GM12878 (cell line): ENCODE results near the gene TXNDC15. TPM values are rescaled to one million over a fixed set of nuclear protein-coding genes. Genes with fewer than 3 reads are reported as not detected.
A peak's percentile ranks its signal among the peaks of the same experiment; 100 is the strongest.

Experiments used
- ATAC-seq: fragments of 200-7000 bp; cut with Tn5 transposase; 3 replicates; pipeline ENCODE4 v1.9.1; 2020; ENCODE audit warnings: mild to moderate bottlenecking, moderate library complexity
- Bru-seq: library from RNA; stranded (reverse); fragments of 400-500 nt; gene quantifications from one replicate; lab custom pipeline; 2021; lab: Mats Ljungman, UMichigan
- BruChase-seq, 2 experiments: library from RNA; stranded (reverse); fragments of 400-500 nt; gene quantifications; one replicate each; lab custom pipeline; 2021; lab: Mats Ljungman, UMichigan
- BruUV-seq: library from RNA; stranded (reverse); fragments of 400-500 nt; replicated peaks from 2 replicates; lab custom pipeline; 2021; lab: Mats Ljungman, UMichigan
- CTCF ChIA-PET: fragments of 300-600 bp; sonication (Branson Sonifier 250); formaldehyde crosslinking; extraction: SDS; loops from one replicate; lab custom pipeline; 2021; ENCODE audit warnings: inconsistent platforms; lab: Yijun Ruan, JAX
- POLR2A ChIA-PET: fragments of 350-600 bp; formaldehyde crosslinking; extraction: SDS; loops from one replicate; lab custom pipeline; 2021; ENCODE audit warnings: inconsistent platforms; lab: Charles Lee
- RAD21 ChIA-PET: fragments of 300-600 bp; sonication (Branson Sonifier 250); formaldehyde crosslinking; loops from one replicate; lab custom pipeline; 2023; ENCODE audit warnings: antibody characterized with exemption; ENCODE audit not compliant: unreplicated experiment; lab: Charles Lee
- SMC1A ChIA-PET: fragments of 300-600 bp; sonication (Branson Sonifier 250); formaldehyde crosslinking; loops from one replicate; lab custom pipeline; 2023; ENCODE audit not compliant: unreplicated experiment, uncharacterized antibody; lab: Charles Lee
- DNase-seq: peaks from one replicate; pipeline ENCODE4 v3.0.0-alpha.2; 2011; ENCODE audit warnings: low read depth, low spot score
- FAIRE-seq: peaks from 3 replicates; lab custom pipeline; 2011; peaks lifted over from hg19 to GRCh38; lab: Jason Lieb, UNC
- H2AFZ ChIP-seq: 2 replicates; pipeline ENCODE4 v1.6.0; 2011; ENCODE audit warnings: low read depth, low read length, control low read depth; ENCODE audit not compliant: control insufficient read depth
- H3K27ac ChIP-seq: 2 replicates; pipeline ENCODE4 v1.5.1; 2011; ENCODE audit warnings: control low read depth; ENCODE audit not compliant: control insufficient read depth, insufficient read depth
- H3K27me3 ChIP-seq, 2 experiments: replicated peaks in 1 of 2; 2 replicates each; pipeline versions ENCODE4 v1.6.0 to v1.6.1; 2011; ENCODE audit warnings: low read length in 1 of 2; ENCODE audit not compliant: control insufficient read depth in 2 of 2, insufficient read depth in 2 of 2
- H3K36me3 ChIP-seq, 2 experiments: 2 replicates each; pipeline ENCODE4 v1.5.1; 2011; ENCODE audit warnings: low read length in 1 of 2; ENCODE audit not compliant: control insufficient read depth in 2 of 2, insufficient read depth in 2 of 2
- H3K4me1 ChIP-seq: 2 replicates; pipeline ENCODE4 v1.6.1; 2011; ENCODE audit warnings: mild to moderate bottlenecking, low read length, moderate library complexity, mixed read lengths; ENCODE audit not compliant: control insufficient read depth, insufficient read depth
- H3K4me2 ChIP-seq: 2 replicates; pipeline ENCODE4 v1.6.0; 2011; ENCODE audit warnings: control low read depth; ENCODE audit not compliant: control insufficient read depth, insufficient read depth
- H3K4me3 ChIP-seq: fragments of 200-600 bp; sonication (generic); 2 replicates; pipeline ENCODE4 v1.5.1; 2016
- H3K79me2 ChIP-seq: 2 replicates; pipeline ENCODE4 v1.6.0; 2011; ENCODE audit warnings: low read length; ENCODE audit not compliant: control insufficient read depth, insufficient read depth
- H3K9ac ChIP-seq: 2 replicates; pipeline ENCODE4 v1.8.0; 2011; ENCODE audit warnings: low read length, control low read depth, mixed read lengths; ENCODE audit not compliant: control insufficient read depth, insufficient read depth
- H3K9me3 ChIP-seq: replicated peaks from 3 replicates; pipeline ENCODE4 v1.5.1; 2011; ENCODE audit warnings: mild to moderate bottlenecking, low read length; ENCODE audit not compliant: control insufficient read depth, insufficient read depth
- H4K20me1 ChIP-seq: 2 replicates; pipeline ENCODE4 v1.6.0; 2011; ENCODE audit not compliant: control insufficient read depth, insufficient read depth
- ATF7 ChIP-seq: fragments of 450-650 bp; IDR thresholded peaks from 2 replicates; pipeline ENCODE4 v1.6.1; 2016; ENCODE audit warnings: low read depth, mild to moderate bottlenecking
- BHLHE40 ChIP-seq, 2 experiments: fragments of 450-650 bp in 1 of 2; IDR thresholded peaks; 2 replicates each; pipeline ENCODE4 v1.6.1; 2011 to 2017; ENCODE audit warnings: low read depth in 2 of 2, borderline replicate concordance in 1 of 2, improper control_type of control experiment in 1 of 2, low read length in 1 of 2, mild to moderate bottlenecking in 1 of 2
- CEBPB ChIP-seq, 2 experiments: fragments of 150-350 bp in 1 of 2; IDR thresholded peaks; 2 replicates each; pipeline ENCODE4 v1.6.1; 2012 to 2014; ENCODE audit warnings: low read depth in 2 of 2, low read length in 2 of 2, borderline replicate concordance in 1 of 2, inconsistent platforms in 1 of 2
- HDAC2 ChIP-seq: fragments of 200-600 bp; sonication (generic); IDR thresholded peaks from 2 replicates; pipeline ENCODE4 v1.6.1; 2017
- KAT2A ChIP-seq: conservative IDR thresholded peaks from 2 replicates; pipeline ENCODE4 v1.6.1; 2011; ENCODE audit warnings: low read depth, low read length; ENCODE audit not compliant: control insufficient read depth
- NFIC ChIP-seq: IDR thresholded peaks from 2 replicates; pipeline ENCODE4 v1.6.1; 2012; ENCODE audit warnings: low read depth, mild to moderate bottlenecking, inconsistent platforms, low read length, moderate library complexity
- SMAD5 ChIP-seq: IDR thresholded peaks from 2 replicates; pipeline ENCODE4 v1.6.1; 2016; ENCODE audit warnings: antibody characterized with exemption, low read depth
- STAT1 ChIP-seq: fragments of 450-650 bp; conservative IDR thresholded peaks from 2 replicates; pipeline ENCODE4 v1.6.1; 2014; ENCODE audit warnings: antibody characterized with exemption, mild to moderate bottlenecking
- YY1 ChIP-seq: IDR thresholded peaks from 2 replicates; pipeline ENCODE4 v1.6.1; 2011; ENCODE audit warnings: low read depth, mild to moderate bottlenecking, low read length
- WGBS: methylation state at CpG from one replicate; pipeline ENCODE4 v1.1.6; 2016; ENCODE audit warnings: low lambda C conversion rate; ENCODE audit not compliant: insufficient replicate concordance, insufficient coverage; ENCODE audit errors: missing lambda C conversion rate; 5-methylcytosine and 5-hydroxymethylcytosine counted together
- in situ Hi-C: fragments of 300-500 bp; cut with MboI; formaldehyde crosslinking; loops from 9 replicates; pipeline ENCODE4 v1.14.3; 2018; ENCODE audit warnings: mixed read lengths
- intact Hi-C: fragments of 100-400 bp; cut with micrococcal nuclease; formaldehyde crosslinking; loops from one replicate; pipeline ENCODE4 v1.14.2; 2022; ENCODE audit not compliant: unreplicated experiment
- long read RNA-seq, 2 experiments: library from polyadenylated mRNA; unstranded; transcript quantifications; one replicate each; pipeline ENCODE4 v2.0.0, GENCODE V29; 2019 to 2020
- polyA minus RNA-seq, 3 experiments: library from RNA; depleted of rRNA, polyadenylated mRNA; stranded (reverse); fragments of >200 nt; gene quantifications; 2 replicates each; pipeline ENCODE4 v1.2.3, GENCODE V29; 2011
- polyA plus RNA-seq, 11 experiments: library from polyadenylated mRNA; depleted of rRNA in 4 of 11; unstranded in 6 of 11; stranded (reverse) in 5 of 11; fragments of >200 nt; fragmentation: Nextera tagmentation in 4 of 11; fragmentation: Illumina TruSeq in 1 of 11; extraction: Ambion mirVana in 4 of 11; extraction: Trizol in 1 of 11; gene quantifications; 1 replicate in 1 of 11; 2 replicates in 10 of 11; pipeline versions ENCODE4 v1.2.1 to v1.2.3, GENCODE V29; 2011 to 2016; ENCODE audit warnings: inconsistent platforms in 2 of 11, missing spikeins in 2 of 11, low read depth in 1 of 11
- total RNA-seq, 4 experiments: library from RNA; depleted of rRNA in 3 of 4; stranded (reverse); fragments of >200 nt in 3 of 4; fragmentation: Illumina TruSeq in 1 of 4; extraction: Trizol in 1 of 4; gene quantifications; 2 replicates each; pipeline versions ENCODE4 v1.2.1 to v1.2.3, GENCODE V29; 2013 to 2021
- TF ChIP-seq, protein P1 (sequence below): fragments of 450-650 bp; IDR thresholded peaks from 2 replicates; pipeline ENCODE4 v1.6.1; 2016; ENCODE audit warnings: mild to moderate bottlenecking
- TF ChIP-seq, protein P2 (sequence below): fragments of 450-650 bp; IDR thresholded peaks from 2 replicates; pipeline ENCODE4 v1.6.1; 2017; ENCODE audit warnings: mild to moderate bottlenecking, low read depth, inconsistent platforms; ENCODE audit not compliant: poor library complexity, severe bottlenecking

The TXNDC15 gene, protein sequence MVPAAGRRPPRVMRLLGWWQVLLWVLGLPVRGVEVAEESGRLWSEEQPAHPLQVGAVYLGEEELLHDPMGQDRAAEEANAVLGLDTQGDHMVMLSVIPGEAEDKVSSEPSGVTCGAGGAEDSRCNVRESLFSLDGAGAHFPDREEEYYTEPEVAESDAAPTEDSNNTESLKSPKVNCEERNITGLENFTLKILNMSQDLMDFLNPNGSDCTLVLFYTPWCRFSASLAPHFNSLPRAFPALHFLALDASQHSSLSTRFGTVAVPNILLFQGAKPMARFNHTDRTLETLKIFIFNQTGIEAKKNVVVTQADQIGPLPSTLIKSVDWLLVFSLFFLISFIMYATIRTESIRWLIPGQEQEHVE
- 51.0 and 53.7 TPM in 2 replicates for total RNA-seq (2013; cell fraction: nucleolus; rRNA removed)
- 27.4 and 31.3 TPM in 2 replicates for total RNA-seq (2014; rRNA removed)
- total RNA-seq (2014; rRNA removed; fragmentation: Illumina TruSeq; extraction: Trizol): 52.1 and 53.0 TPM in 2 replicates
- total RNA-seq (2021): 39.3 and 40.7 TPM in 2 replicates
- polyA plus RNA-seq (2011; ENCODE audit: low read depth): 22.9 TPM
- 35.5 and 49.9 TPM in 2 replicates for polyA plus RNA-seq (2011; rRNA removed)
- polyA plus RNA-seq (2011; cell fraction: cytosol; rRNA removed): 37.2 and 64.1 TPM in 2 replicates
- 20.7 and 27.2 TPM in 2 replicates for polyA plus RNA-seq (2011; cell fraction: nucleus; rRNA removed)
- polyA plus RNA-seq (2012): 28.2 and 36.9 TPM in 2 replicates
- polyA plus RNA-seq (2014; fragmentation: Illumina TruSeq; extraction: Trizol): 33.4 and 40.0 TPM in 2 replicates
- 10 to 100 TPM in 1 of 2 experiments, 1 to 10 TPM in 1; 8.1 to 17.9 TPM for polyA plus RNA-seq (2014; fragmentation: Nextera tagmentation; extraction: Ambion mirVana)
- polyA plus RNA-seq (2014; rRNA removed): 45.6 and 60.6 TPM in 2 replicates
- 10 to 100 TPM; 45.8 to 47.1 TPM for polyA plus RNA-seq (2016; fragmentation: Nextera tagmentation; extraction: Ambion mirVana)
- 39.1 and 48.5 TPM in 2 replicates for polyA minus RNA-seq (2011; rRNA and poly(A)+ RNA removed)
- polyA minus RNA-seq (2011; cell fraction: cytosol; rRNA and poly(A)+ RNA removed): 11.3 and 12.7 TPM in 2 replicates
- polyA minus RNA-seq (2011; cell fraction: nucleus; rRNA and poly(A)+ RNA removed): 4.5 and 9.9 TPM in 2 replicates
- Bru-seq, nascent RNA: percentile 81 among the genes with signal in this experiment
- percentile 83 among the genes with signal in this experiment for BruChase-seq, experiment 1, labeled RNA remaining after a 6-hour chase
- percentile 87 among the genes with signal in this experiment for BruChase-seq, experiment 2, labeled RNA remaining after a 2-hour chase
- long read RNA-seq, experiment 1, transcript TXNDC15-201 (5 exons, 3,548 nt): major isoform, 20 of 22 reads
- long read RNA-seq, experiment 1, partial matches to known transcripts: 0 of 22 reads
- long read RNA-seq, experiment 1, other reads (novel, unspliced or antisense): 2 of 22 reads
- long read RNA-seq, experiment 2, transcript TXNDC15-201 (5 exons, 3,548 nt): major isoform, 98 of 121 reads
- long read RNA-seq, experiment 2, partial matches to known transcripts: 1 of 121 reads
- long read RNA-seq, experiment 2, other reads (novel, unspliced or antisense): 19 of 121 reads

DNA sequence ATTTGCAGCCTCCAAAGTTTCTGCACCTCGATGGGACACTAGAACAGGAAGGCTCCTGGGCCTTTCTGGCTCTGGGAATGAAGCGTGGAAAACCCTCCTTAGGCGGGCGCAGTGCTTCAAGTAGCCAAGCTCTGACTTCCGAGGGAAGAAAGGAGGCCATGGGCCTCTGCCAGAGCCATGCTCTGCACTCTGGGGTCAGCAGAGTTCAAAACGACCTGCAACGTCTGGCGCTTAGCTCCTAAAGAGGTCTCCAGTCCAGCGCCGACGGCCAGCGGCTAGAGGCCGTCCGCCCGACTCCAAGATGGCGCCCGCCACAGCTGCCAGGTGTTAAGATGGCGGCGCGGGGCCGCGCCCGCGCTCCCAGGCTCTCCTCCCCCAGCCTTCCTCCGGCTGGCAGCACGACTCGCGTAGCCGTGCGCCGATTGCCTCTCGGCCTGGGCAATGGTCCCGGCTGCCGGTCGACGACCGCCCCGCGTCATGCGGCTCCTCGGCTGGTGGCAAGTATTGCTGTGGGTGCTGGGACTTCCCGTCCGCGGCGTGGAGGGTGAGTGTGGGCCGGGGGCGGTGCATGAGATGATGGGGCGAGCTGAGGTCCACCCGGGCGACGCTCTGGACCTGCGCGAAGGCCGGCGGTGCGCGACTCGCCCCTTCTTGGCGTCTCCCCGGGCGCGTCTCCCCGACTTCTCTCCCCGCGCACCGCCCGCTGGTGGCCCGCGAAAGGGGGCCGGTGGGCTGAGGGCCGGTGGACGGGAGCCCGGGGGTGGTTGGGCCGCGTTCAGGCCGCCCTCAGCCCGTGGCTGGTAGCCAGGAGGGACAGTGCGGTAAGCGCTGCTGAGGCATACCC is at the start of gene TXNDC15:
TXNDC15 (plus strand) TSS at position 385 of the 844 bp plus-strand sequence; CDS start at position 442, 57 bp downstream.
- ChIA-PET SMC1A (interaction anchor here (0.6 to 2.5 kb wide), 4 partner anchors 8 to 134 kb away, joined by 3 to 8 read pairs (median 3); partner anchors contain the start of gene PCBD2), POLR2A (interaction anchor here (0.5 to 2.5 kb wide), 9 partner anchors 12 to 136 kb away, joined by 3 to 9 read pairs (median 3); partner anchors contain the start of genes C5orf24, CAMLG and PCBD2), CTCF (interaction anchor here (0.9 to 1.9 kb wide), 6 partner anchors 17 to 134 kb away, joined by 3 to 9 read pairs (median 4); no protein-coding TSS in a partner anchor), RAD21 (interaction anchor here (0.9 to 1.6 kb wide), 5 partner anchors 27 to 138 kb away, joined by 3 to 10 read pairs (median 3); partner anchors contain the start of genes CAMLG and PCBD2)
- no peaks in the 10 kb centered on the region for H3K27me3 ChIP-seq
- H3K9me3 ChIP-seq: no peaks in the 10 kb centered on the region
- no peaks in the 10 kb centered on the region for H4K20me1 ChIP-seq
- peak within 1 kb of the TSS; percentile 66 for H2AFZ ChIP-seq
- H3K27ac ChIP-seq: peak within 1 kb of the TSS; percentile 88
- peak; percentile 45 for DNase-seq
- H3K9ac ChIP-seq: peak within 1 kb of the TSS; percentile 83
- H3K4me2 ChIP-seq: peak within 1 kb of the TSS; percentile 93
- 2% methylated on average over 61 of the region's 79 CpGs for WGBS
- intact Hi-C loops: loop anchor here (1.0 kb wide), 1 partner anchor 31 kb away; the partner anchor contains the start of gene PCBD2
- TSS peak; percentile 56 for BruUV-seq
- H3K79me2 ChIP-seq: peaks cover 36% of the 10 kb centered on the region
- no peak for FAIRE-seq
- ATAC-seq: peak; percentile 92
- no peaks in the 10 kb centered on the region for H3K36me3 ChIP-seq
- H3K4me3 ChIP-seq: peak within 1 kb of the TSS; percentile 83
- peaks cover 18% of the 10 kb centered on the region for H3K4me1 ChIP-seq
- in situ Hi-C loops: no loop called here
- no peak for TF ChIP-seq CEBPB (IDR thresholded peaks at IDR 0.05; ENCODE audit: borderline replicate concordance in 1 of 2, low read depth in 2 of 2, low read length in 2 of 2)
- peak in 1 of 2 experiments; percentile 68; a peak in 2 of 4 replicates for TF ChIP-seq BHLHE40 (IDR thresholded peaks at IDR 0.05; ENCODE audit: borderline replicate concordance in 1 of 2, low read depth in 2 of 2, low read length in 1 of 2)
- no peak for TF ChIP-seq ATF7
- TF ChIP-seq SMAD5: peak; percentile 56
- no peak for TF ChIP-seq NFIC
- no peak for TF ChIP-seq KAT2A
- TF ChIP-seq, protein P1, sequence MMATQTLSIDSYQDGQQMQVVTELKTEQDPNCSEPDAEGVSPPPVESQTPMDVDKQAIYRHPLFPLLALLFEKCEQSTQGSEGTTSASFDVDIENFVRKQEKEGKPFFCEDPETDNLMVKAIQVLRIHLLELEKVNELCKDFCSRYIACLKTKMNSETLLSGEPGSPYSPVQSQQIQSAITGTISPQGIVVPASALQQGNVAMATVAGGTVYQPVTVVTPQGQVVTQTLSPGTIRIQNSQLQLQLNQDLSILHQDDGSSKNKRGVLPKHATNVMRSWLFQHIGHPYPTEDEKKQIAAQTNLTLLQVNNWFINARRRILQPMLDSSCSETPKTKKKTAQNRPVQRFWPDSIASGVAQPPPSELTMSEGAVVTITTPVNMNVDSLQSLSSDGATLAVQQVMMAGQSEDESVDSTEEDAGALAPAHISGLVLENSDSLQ: no peak
- peak; percentile 58; the same call in 1 of the 2 replicates for TF ChIP-seq STAT1
- TF ChIP-seq HDAC2: no peak
- peak; percentile 100 for TF ChIP-seq YY1
- TF ChIP-seq, protein P2, sequence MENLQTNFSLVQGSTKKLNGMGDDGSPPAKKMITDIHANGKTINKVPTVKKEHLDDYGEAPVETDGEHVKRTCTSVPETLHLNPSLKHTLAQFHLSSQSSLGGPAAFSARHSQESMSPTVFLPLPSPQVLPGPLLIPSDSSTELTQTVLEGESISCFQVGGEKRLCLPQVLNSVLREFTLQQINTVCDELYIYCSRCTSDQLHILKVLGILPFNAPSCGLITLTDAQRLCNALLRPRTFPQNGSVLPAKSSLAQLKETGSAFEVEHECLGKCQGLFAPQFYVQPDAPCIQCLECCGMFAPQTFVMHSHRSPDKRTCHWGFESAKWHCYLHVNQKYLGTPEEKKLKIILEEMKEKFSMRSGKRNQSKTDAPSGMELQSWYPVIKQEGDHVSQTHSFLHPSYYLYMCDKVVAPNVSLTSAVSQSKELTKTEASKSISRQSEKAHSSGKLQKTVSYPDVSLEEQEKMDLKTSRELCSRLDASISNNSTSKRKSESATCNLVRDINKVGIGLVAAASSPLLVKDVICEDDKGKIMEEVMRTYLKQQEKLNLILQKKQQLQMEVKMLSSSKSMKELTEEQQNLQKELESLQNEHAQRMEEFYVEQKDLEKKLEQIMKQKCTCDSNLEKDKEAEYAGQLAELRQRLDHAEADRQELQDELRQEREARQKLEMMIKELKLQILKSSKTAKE: no peak
